ENCODE data around the gene EEFSEC. TPM values are rescaled to one million over a fixed set of nuclear protein-coding genes. Genes with fewer than 3 reads are reported as not detected.

Gene EEFSEC
- total RNA-seq, 2 donors from 2014 or later, result 20.8 to 32.7 TPM

GRCh38 chr3:128330214-128330842 is 177.0 kb downstream of the EEFSEC start:
- ATAC-seq (no peak), DNase-seq (ENCODE audit: low spot score) (peak; percentile 29)
- H3K27ac Mint-ChIP-seq, result no peak overlapping the region
- H3K4me1 Mint-ChIP-seq (ENCODE audit: low read depth in 2 of 2), result peaks cover 13 to 19% of the 10 kb centered on the region in 2 donors
- H3K27me3 Mint-ChIP-seq, result no peaks in the 10 kb centered on the region
- no peaks in the 10 kb centered on the region for H3K36me3 Mint-ChIP-seq
- H3K9me3 Mint-ChIP-seq, result no peaks in the 10 kb centered on the region
- no peak overlapping the region for H3K4me3 Mint-ChIP-seq

GRCh38 chr3:128334086-128334645 is 180.9 kb downstream of the EEFSEC start:
- peak; percentile 35 for DNase-seq (ENCODE audit: low spot score)
- Mint-ChIP-seq H3K36me3 (no peaks in the 10 kb centered on the region), H3K27ac (no peak overlapping the region), H3K4me3 (no peak overlapping the region), H3K27me3 (no peaks in the 10 kb centered on the region), H3K4me1 (ENCODE audit: low read depth in 2 of 2) (peaks cover 0 to 6% of the 10 kb centered on the region in 2 donors), H3K9me3 (no peaks in the 10 kb centered on the region)
- ATAC-seq, result no peak

- no peak overlapping the region for H3K4me3 Mint-ChIP-seq
- no peaks in the 10 kb centered on the region for H3K27me3 Mint-ChIP-seq
- ATAC-seq (no peak), DNase-seq (ENCODE audit: low spot score) (no peak)
- H3K27ac Mint-ChIP-seq, result no peak overlapping the region
- H3K36me3 Mint-ChIP-seq, result no peaks in the 10 kb centered on the region
- no peaks in the 10 kb centered on the region for H3K9me3 Mint-ChIP-seq
- H3K4me1 Mint-ChIP-seq (ENCODE audit: low read depth in 2 of 2), result peaks cover 0 to 6% of the 10 kb centered on the region in 2 donors
Measured at GRCh38 chr3:128334766-128335165, 181.5 kb downstream of the EEFSEC start.

GRCh38 chr3:128335621-128336296 is 182.5 kb downstream of the EEFSEC start:
- DNase-seq (ENCODE audit: low spot score) (no peak), ATAC-seq (no peak)
- Mint-ChIP-seq H3K4me3 (no peak overlapping the region), H3K27me3 (no peaks in the 10 kb centered on the region), H3K9me3 (no peaks in the 10 kb centered on the region), H3K27ac (no peak overlapping the region), H3K4me1 (ENCODE audit: low read depth in 2 of 2) (peaks cover 0 to 6% of the 10 kb centered on the region in 2 donors), H3K36me3 (no peaks in the 10 kb centered on the region)

- no peak for ATAC-seq
- no peak for DNase-seq (ENCODE audit: low spot score)
- peaks cover 0 to 6% of the 10 kb centered on the region in 2 donors for H3K4me1 Mint-ChIP-seq (ENCODE audit: low read depth in 2 of 2)
- H3K27me3 Mint-ChIP-seq, result no peaks in the 10 kb centered on the region
- no peak overlapping the region for H3K4me3 Mint-ChIP-seq
- no peak overlapping the region for H3K27ac Mint-ChIP-seq
- H3K36me3 Mint-ChIP-seq, result no peaks in the 10 kb centered on the region
- H3K9me3 Mint-ChIP-seq, result no peaks in the 10 kb centered on the region
Measured at GRCh38 chr3:128336337-128337156, 183.3 kb downstream of the EEFSEC start.

GRCh38 chr3:128337305-128337704 is 184.0 kb downstream of the EEFSEC start:
- H3K36me3 Mint-ChIP-seq, result no peaks in the 10 kb centered on the region
- H3K4me1 Mint-ChIP-seq (ENCODE audit: low read depth in 2 of 2), result peaks cover 0 to 6% of the 10 kb centered on the region in 2 donors
- ATAC-seq, result no peak
- no peaks in the 10 kb centered on the region for H3K9me3 Mint-ChIP-seq
- no peak overlapping the region for H3K27ac Mint-ChIP-seq
- no peak overlapping the region for H3K4me3 Mint-ChIP-seq
- DNase-seq (ENCODE audit: low spot score), result no peak
- H3K27me3 Mint-ChIP-seq, result no peaks in the 10 kb centered on the region

- no peak overlapping the region for H3K27ac Mint-ChIP-seq
- H3K4me3 Mint-ChIP-seq, result no peak overlapping the region
- DNase-seq (ENCODE audit: low spot score) (no peak), ATAC-seq (no peak)
- H3K9me3 Mint-ChIP-seq, result no peaks in the 10 kb centered on the region
- no peaks in the 10 kb centered on the region for H3K36me3 Mint-ChIP-seq
- H3K27me3 Mint-ChIP-seq, result no peaks in the 10 kb centered on the region
- H3K4me1 Mint-ChIP-seq (ENCODE audit: low read depth in 2 of 2), result peaks cover 0 to 6% of the 10 kb centered on the region in 2 donors
Measured at GRCh38 chr3:128338536-128339330, 185.5 kb downstream of the EEFSEC start.

GRCh38 chr3:128339491-128340012 is 186.3 kb downstream of the EEFSEC start:
- H3K4me1 Mint-ChIP-seq (ENCODE audit: low read depth in 2 of 2), result peaks cover 0 to 6% of the 10 kb centered on the region in 2 donors
- H3K36me3 Mint-ChIP-seq, result no peaks in the 10 kb centered on the region
- DNase-seq (ENCODE audit: low spot score) (no peak), ATAC-seq (no peak)
- no peaks in the 10 kb centered on the region for H3K9me3 Mint-ChIP-seq
- H3K27ac Mint-ChIP-seq, result no peak overlapping the region
- no peak overlapping the region for H3K4me3 Mint-ChIP-seq
- no peaks in the 10 kb centered on the region for H3K27me3 Mint-ChIP-seq

GRCh38 chr3:128340198-128340903 is 187.1 kb downstream of the EEFSEC start:
- ATAC-seq, result no peak
- Mint-ChIP-seq H3K4me1 (ENCODE audit: low read depth in 2 of 2) (peaks cover 0 to 1% of the 10 kb centered on the region in 2 donors), H3K27me3 (no peaks in the 10 kb centered on the region), H3K27ac (no peak overlapping the region), H3K4me3 (no peak overlapping the region), H3K9me3 (no peaks in the 10 kb centered on the region), H3K36me3 (no peaks in the 10 kb centered on the region)
- no peak for DNase-seq (ENCODE audit: low spot score)

GRCh38 chr3:128340904-128341555 is 187.7 kb downstream of the EEFSEC start:
- no peaks in the 10 kb centered on the region for H3K36me3 Mint-ChIP-seq
- H3K27me3 Mint-ChIP-seq, result no peaks in the 10 kb centered on the region
- H3K4me3 Mint-ChIP-seq, result no peak overlapping the region
- DNase-seq (ENCODE audit: low spot score) (no peak), ATAC-seq (no peak)
- no peaks in the 10 kb centered on the region for H3K9me3 Mint-ChIP-seq
- H3K4me1 Mint-ChIP-seq (ENCODE audit: low read depth in 2 of 2), result no peaks in the 10 kb centered on the region
- H3K27ac Mint-ChIP-seq, result no peak overlapping the region

GRCh38 chr3:128341659-128342395 is 188.5 kb downstream of the EEFSEC start:
- H3K27me3 Mint-ChIP-seq, result no peaks in the 10 kb centered on the region
- DNase-seq (ENCODE audit: low spot score) (no peak), ATAC-seq (no peak)
- H3K36me3 Mint-ChIP-seq, result no peaks in the 10 kb centered on the region
- H3K4me3 Mint-ChIP-seq, result no peak overlapping the region
- H3K27ac Mint-ChIP-seq, result no peak overlapping the region
- H3K4me1 Mint-ChIP-seq (ENCODE audit: low read depth in 2 of 2), result no peaks in the 10 kb centered on the region
- H3K9me3 Mint-ChIP-seq, result no peaks in the 10 kb centered on the region

GRCh38 chr3:128342701-128343180 is 189.5 kb downstream of the EEFSEC start:
- Mint-ChIP-seq H3K9me3 (no peaks in the 10 kb centered on the region), H3K4me1 (ENCODE audit: low read depth in 2 of 2) (peaks cover 0 to 4% of the 10 kb centered on the region in 2 donors), H3K27ac (no peak overlapping the region), H3K4me3 (no peak overlapping the region), H3K27me3 (no peaks in the 10 kb centered on the region), H3K36me3 (no peaks in the 10 kb centered on the region)
- DNase-seq (ENCODE audit: low spot score) (no peak), ATAC-seq (no peak)

Data from natural killer cell treated with Interleukin-12 subunit alpha and Interleukin-12 subunit beta and Interleukin-15 and Interleukin-18, amount 100 ng/mL, for 72 hours (primary cell).